A549 (cell line): ENCODE data around the gene LAMB3. TPM values are rescaled to one million over a fixed set of nuclear protein-coding genes. Genes with fewer than 3 reads are reported as not detected.

Source experiments
- ATAC-seq, 2 experiments: fragments of 200-7000 bp in 1 of 2; fragments of >200 bp in 1 of 2; cut with Nextera tagmentation in 1 of 2; cut with Tn5 transposase in 1 of 2; 3 replicates each; pipeline versions ENCODE4 v1.8.0 to v1.9.1; 2018 to 2020; ENCODE audit warnings: mild to moderate bottlenecking in 1 of 2, moderate library complexity in 1 of 2
- CTCF ChIA-PET: fragments of 300-600 bp; sonication (Branson Sonifier 250); formaldehyde crosslinking; extraction: SDS; loops from one replicate; lab custom pipeline; 2021; ENCODE audit warnings: antibody characterized with exemption, inconsistent platforms; lab: Yijun Ruan, JAX
- POLR2A ChIA-PET: fragments of 350-600 bp; formaldehyde crosslinking; extraction: SDS; loops from one replicate; lab custom pipeline; 2021; ENCODE audit warnings: antibody characterized with exemption, inconsistent platforms; lab: Yijun Ruan, JAX
- DNase-seq, 2 experiments: peaks; one replicate each; pipeline versions ENCODE4 v3.0.0 to v3.0.0-alpha.2; 2011 to 2016; ENCODE audit warnings: low read depth in 1 of 2, low spot score in 1 of 2
- FAIRE-seq: peaks from 2 replicates; lab custom pipeline; 2011; peaks lifted over from hg19 to GRCh38; lab: Jason Lieb, UNC
- H3K27ac ChIP-seq, 2 experiments: fragments of >200 bp; sonication (Bioruptor Twin); formaldehyde crosslinking; 3 replicates each; pipeline ENCODE4 v1.5.1; 2016 to 2017
- H3K4me1 ChIP-seq: fragments of >200 bp; sonication (Bioruptor Twin); formaldehyde crosslinking; 3 replicates; pipeline ENCODE4 v1.6.1; 2016
- H3K4me2 ChIP-seq: fragments of >200 bp; sonication (Bioruptor Twin); formaldehyde crosslinking; 3 replicates; pipeline ENCODE4 v1.6.1; 2016
- H3K4me3 ChIP-seq: fragments of >200 bp; sonication (Bioruptor Twin); formaldehyde crosslinking; 3 replicates; pipeline ENCODE4 v1.5.1; 2016
- H3K9me3 ChIP-seq: fragments of >200 bp; sonication (Bioruptor Twin); formaldehyde crosslinking; 3 replicates; pipeline ENCODE4 v1.6.1; 2016
- ATOH8 ChIP-seq: fragments of 250-450 bp; sonication (Bioruptor Pico); IDR thresholded peaks from 2 replicates; pipeline ENCODE4 v1.5.0; 2020; ENCODE audit warnings: low read depth, mild to moderate bottlenecking, moderate library complexity
- CBX2 ChIP-seq: fragments of 200-600 bp; sonication (generic); IDR thresholded peaks from 2 replicates; pipeline ENCODE4 v1.6.1; 2016; ENCODE audit warnings: low read depth, mild to moderate bottlenecking, borderline replicate concordance
- CBX8 ChIP-seq: fragments of 200-600 bp; sonication (generic); IDR thresholded peaks from 2 replicates; pipeline ENCODE4 v1.6.1; 2016
- CEBPB ChIP-seq, 2 experiments: fragments of >200 bp in 1 of 2; sonication (Bioruptor Twin) in 1 of 2; formaldehyde crosslinking in 1 of 2; IDR thresholded peaks; 2 replicates each; pipeline ENCODE4 v1.6.1; 2012 to 2016
- CTCF ChIP-seq: fragments of >200 bp; sonication (Bioruptor Twin); formaldehyde crosslinking; IDR thresholded peaks from 3 replicates; pipeline ENCODE4 v1.5.1; 2016
- E2F6 ChIP-seq: IDR thresholded peaks from 2 replicates; pipeline ENCODE4 v1.6.1; 2012; ENCODE audit warnings: low read depth, borderline replicate concordance
- EHMT2 ChIP-seq: fragments of 200-600 bp; sonication (generic); IDR thresholded peaks from 2 replicates; pipeline ENCODE4 v1.6.1; 2016; ENCODE audit warnings: antibody characterized with exemption, low read depth, mild to moderate bottlenecking, moderate library complexity
- FOSL2 ChIP-seq, 2 experiments: fragments of 450-650 bp in 1 of 2; fragments of >200 bp in 1 of 2; sonication (Bioruptor Twin) in 1 of 2; formaldehyde crosslinking; IDR thresholded peaks; 2 replicates each; pipeline versions ENCODE4 v1.5.0 to v1.6.1; 2016 to 2020; ENCODE audit warnings: mild to moderate bottlenecking in 1 of 2, moderate library complexity in 1 of 2
- HOXA7 ChIP-seq: fragments of 250-450 bp; sonication (Bioruptor Pico); IDR thresholded peaks from 2 replicates; pipeline ENCODE4 v1.5.0; 2020; ENCODE audit warnings: mild to moderate bottlenecking, moderate library complexity
- HOXB5 ChIP-seq: fragments of 250-450 bp; sonication (Bioruptor Pico); IDR thresholded peaks from 2 replicates; pipeline ENCODE4 v1.5.0; 2020; ENCODE audit warnings: mild to moderate bottlenecking, moderate library complexity
- MAFK ChIP-seq: fragments of 450-650 bp; IDR thresholded peaks from 2 replicates; pipeline ENCODE4 v1.6.1; 2014; ENCODE audit not compliant: partially characterized antibody
- MAX ChIP-seq: IDR thresholded peaks from 2 replicates; pipeline ENCODE4 v1.6.1; 2012
- MYC ChIP-seq: IDR thresholded peaks from 2 replicates; pipeline ENCODE4 v1.6.1; 2012; ENCODE audit warnings: mild to moderate bottlenecking, inconsistent platforms, low read length, improper control_type of control experiment, borderline replicate concordance
- RAD21 ChIP-seq, 2 experiments: fragments of >200 bp in 1 of 2; sonication (Bioruptor Twin) in 1 of 2; formaldehyde crosslinking in 1 of 2; IDR thresholded peaks in 1 of 2; conservative IDR thresholded peaks in 1 of 2; 2 replicates in 1 of 2; 3 replicates in 1 of 2; pipeline ENCODE4 v1.6.1; 2012 to 2018; ENCODE audit warnings: inconsistent platforms in 1 of 2
- SMC3 ChIP-seq: fragments of >200 bp; sonication (Bioruptor Twin); formaldehyde crosslinking; IDR thresholded peaks from 3 replicates; pipeline ENCODE4 v1.6.1; 2018; ENCODE audit warnings: inconsistent platforms
- ZSCAN20 ChIP-seq: fragments of 250-450 bp; sonication (Bioruptor Pico); IDR thresholded peaks from 2 replicates; pipeline ENCODE4 v1.8.0; 2022; ENCODE audit warnings: mild to moderate bottlenecking, moderate library complexity
- WGBS: methylation state at CpG from one replicate; pipeline ENCODE4 v1.1.6; 2017; ENCODE audit errors: missing lambda C conversion rate; 5-methylcytosine and 5-hydroxymethylcytosine counted together
- polyA plus RNA-seq, 4 experiments: library from polyadenylated mRNA; depleted of rRNA in 3 of 4; stranded (reverse); fragments of >200 nt; fragmentation: RNase III in 1 of 4; extraction: RNeasy Plus Mini Kit Qiagen cat#74134 plus additional on column Dnase treatment in 1 of 4; gene quantifications; 2 replicates in 3 of 4; 3 replicates in 1 of 4; pipeline ENCODE4 v1.2.3, GENCODE V29; 2011 to 2017

Gene LAMB3
- polyA plus RNA-seq, 2 of the 4 experiments (the other 2 are of a cell fraction) = 7.3 to 9.1 TPM

- FAIRE-seq (no peak), ATAC-seq (no peak), DNase-seq (no peak)
- Histone ChIP-seq H3K4me1 (no peaks in the 10 kb centered on the region), H3K27ac (no peak overlapping the region), H3K4me2 (no peak overlapping the region), H3K4me3 (no peak overlapping the region), H3K9me3 (no peaks in the 10 kb centered on the region)
- POLR2A ChIA-PET = no interaction called here
- CTCF ChIA-PET = interaction anchor here (1.2 to 7.4 kb wide), 18 partner anchors 9 to 915 kb away, joined by 3 to 93 read pairs (median 6); partner anchors contain the start of gene CAMK1G
- WGBS = 0% methylated on average over 1 of the region's 1 CpG
- TF ChIP-seq ZSCAN20 (CRISPR knock-in tag) (no peak), E2F6 (no peak), FOSL2 (IDR thresholded peaks at IDR 0.05) (no peak), FOSL2 (CRISPR knock-in tag; IDR thresholded peaks at IDR 0.05) (no peak), MAFK (no peak), EHMT2 (no peak), HOXB5 (CRISPR knock-in tag) (no peak), CBX8 (no peak), SMC3 (no peak), MYC (no peak), HOXA7 (CRISPR knock-in tag) (no peak), ATOH8 (no peak)
These were observed 84.5 kb downstream of the LAMB3 start for GRCh38 chr1:209567698-209568175.

- Histone ChIP-seq H3K9me3 (no peaks in the 10 kb centered on the region), H3K4me1 (no peaks in the 10 kb centered on the region), H3K27ac (no peak overlapping the region; a peak in 1 of 6 replicates)
- FAIRE-seq (no peak), ATAC-seq (peak; percentile 87 to 96)
- CTCF ChIA-PET = interaction anchor here (0.6 to 7.4 kb wide), 57 partner anchors 8 to 1326 kb away, joined by 3 to 93 read pairs (median 4); partner anchors contain the start of gene CAMK1G
- TF ChIP-seq CTCF = peak; percentile 82
- no peak for TF ChIP-seq CBX2
- peak in 1 of 2 experiments; percentile 47; a peak in 1 of 4 replicates for TF ChIP-seq CEBPB (IDR thresholded peaks at IDR 0.05)
- peak; percentile 81 to 83 for TF ChIP-seq RAD21 (conservative IDR thresholded peaks at IDR 0.05 in 1 of 2, IDR thresholded peaks at IDR 0.05 in 1 of 2)
- TF ChIP-seq MAX = peak; percentile 14; the same call in 1 of the 2 replicates
- TF ChIP-seq SMC3 = peak; percentile 64
- TF ChIP-seq, all 56 proteins: peak for 5
- Histone ChIP-seq H3K4me2 (0 out of 3 replicates have a peak overlapping the region, but pooled peaks have one; percentile 17), H3K4me3 (no peak overlapping the region)
- DNase-seq = peak; percentile 73 to 83
- 23% methylated on average over 15 of the region's 15 CpGs for WGBS
- POLR2A ChIA-PET = no interaction called here
These were observed 86.2 kb downstream of the LAMB3 start for GRCh38 chr1:209565759-209566678.

Other genes starting within 250 kb of the LAMB3 start
- 0.08 and 0.19 TPM in 2 replicates for gene CAMK1G, start 68.7 kb downstream of the LAMB3 start, polyA plus RNA-seq (2011; rRNA removed)
- gene CAMK1G, start 68.7 kb downstream of the LAMB3 start, polyA plus RNA-seq (2017; fragmentation: RNase III; extraction: RNeasy Plus Mini Kit Qiagen cat#74134 plus additional on column Dnase treatment) = 0.03 to 0.13 TPM in 2 of 3 replicates, not detected in the other
- 1.0 and 1.1 TPM in 2 replicates for gene G0S2, start 23.0 kb upstream of the LAMB3 start, polyA plus RNA-seq (2011; rRNA removed)
- gene G0S2, start 23.0 kb upstream of the LAMB3 start, polyA plus RNA-seq (2017; fragmentation: RNase III; extraction: RNeasy Plus Mini Kit Qiagen cat#74134 plus additional on column Dnase treatment) = 2.5 to 3.3 TPM (median 3.0 TPM) in 3 replicates
- 0.17 TPM in 1 of 2 replicates, not detected in the other for gene HSD11B1, start 52.4 kb upstream of the LAMB3 start, polyA plus RNA-seq (2011; rRNA removed)
- gene HSD11B1, start 52.4 kb upstream of the LAMB3 start, polyA plus RNA-seq (2017; fragmentation: RNase III; extraction: RNeasy Plus Mini Kit Qiagen cat#74134 plus additional on column Dnase treatment) = not detected in 3 replicates
- gene TRAF3IP3, start 103.6 kb upstream of the LAMB3 start, polyA plus RNA-seq (2011; rRNA removed) = not detected in 2 replicates
- gene TRAF3IP3, start 103.6 kb upstream of the LAMB3 start, polyA plus RNA-seq (2017; fragmentation: RNase III; extraction: RNeasy Plus Mini Kit Qiagen cat#74134 plus additional on column Dnase treatment) = not detected in 3 replicates
- gene C1orf74, start 132.1 kb upstream of the LAMB3 start, polyA plus RNA-seq (2011; rRNA removed) = 3.3 TPM in 2 replicates
- 2.0 to 2.4 TPM (median 2.4 TPM) in 3 replicates for gene C1orf74, start 132.1 kb upstream of the LAMB3 start, polyA plus RNA-seq (2017; fragmentation: RNase III; extraction: RNeasy Plus Mini Kit Qiagen cat#74134 plus additional on column Dnase treatment)
- 0.22 and 0.25 TPM in 2 replicates for gene IRF6, start 153.7 kb upstream of the LAMB3 start, polyA plus RNA-seq (2011; rRNA removed)
- 0.03 to 0.08 TPM (median 0.05 TPM) in 3 replicates for gene IRF6, start 153.7 kb upstream of the LAMB3 start, polyA plus RNA-seq (2017; fragmentation: RNase III; extraction: RNeasy Plus Mini Kit Qiagen cat#74134 plus additional on column Dnase treatment)
- 16.5 and 16.7 TPM in 2 replicates for gene UTP25, start 175.5 kb upstream of the LAMB3 start, polyA plus RNA-seq (2011; rRNA removed)
- 8.4 to 8.7 TPM (median 8.7 TPM) in 3 replicates for gene UTP25, start 175.5 kb upstream of the LAMB3 start, polyA plus RNA-seq (2017; fragmentation: RNase III; extraction: RNeasy Plus Mini Kit Qiagen cat#74134 plus additional on column Dnase treatment)